HG03565 (cell line): ENCODE measurements around the gene ICE1.
"Not testable (repeated sequence)": the region's sequence is repeated elsewhere in the genome, so short reads cannot be mapped to it uniquely, and the experiment has no call there.

Experiments used
- ATAC-seq: cut with Tn5 transposase; IDR thresholded peaks from one replicate; pipeline ENCODE4 v1.9.1; 2021; ENCODE audit warnings: mild to moderate bottlenecking, moderate library complexity; ENCODE audit not compliant: unreplicated experiment

ICE1 gene

DNA sequence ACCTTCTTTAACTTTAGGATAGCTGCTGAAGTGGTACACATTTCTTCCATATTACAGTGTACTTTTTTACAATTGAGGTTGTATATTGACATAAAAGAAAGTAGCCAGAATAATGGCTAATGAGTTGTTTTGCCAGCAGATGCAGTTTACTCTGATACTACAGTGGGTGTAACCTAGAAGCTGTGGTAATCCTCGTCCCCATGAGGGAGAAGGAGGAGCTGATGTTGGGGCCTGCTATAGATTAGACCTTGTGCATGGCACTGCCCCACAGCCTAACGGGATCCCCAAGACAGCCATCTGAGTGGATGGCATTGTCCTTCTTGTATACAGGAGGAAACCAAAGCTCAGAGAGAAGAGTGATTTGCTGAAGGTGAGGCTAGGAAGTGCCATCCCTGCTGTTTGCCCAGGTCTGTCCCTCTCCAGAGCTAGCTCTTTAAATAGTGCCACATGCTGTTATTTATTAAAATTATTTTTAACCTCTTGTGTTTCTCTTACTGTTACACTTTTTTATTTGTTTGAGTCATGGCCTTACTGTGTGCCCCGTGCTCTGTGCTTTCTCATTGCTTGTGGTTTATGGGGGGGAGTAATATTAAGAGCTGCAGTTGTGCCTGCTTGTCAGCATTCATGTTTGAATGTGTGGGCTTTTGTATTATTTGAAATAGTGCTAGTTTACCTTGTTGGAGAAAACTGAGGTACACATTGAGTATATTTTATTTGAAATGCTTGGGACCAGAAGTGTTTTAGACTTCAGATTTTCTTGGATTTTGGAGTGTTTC lies 65.3 kb downstream of the ICE1 start:
- no peak for ATAC-seq

GRCh38 chr5:5490774-5491347 lies 68.4 kb downstream of the ICE1 start:
- no peak for ATAC-seq

DNA sequence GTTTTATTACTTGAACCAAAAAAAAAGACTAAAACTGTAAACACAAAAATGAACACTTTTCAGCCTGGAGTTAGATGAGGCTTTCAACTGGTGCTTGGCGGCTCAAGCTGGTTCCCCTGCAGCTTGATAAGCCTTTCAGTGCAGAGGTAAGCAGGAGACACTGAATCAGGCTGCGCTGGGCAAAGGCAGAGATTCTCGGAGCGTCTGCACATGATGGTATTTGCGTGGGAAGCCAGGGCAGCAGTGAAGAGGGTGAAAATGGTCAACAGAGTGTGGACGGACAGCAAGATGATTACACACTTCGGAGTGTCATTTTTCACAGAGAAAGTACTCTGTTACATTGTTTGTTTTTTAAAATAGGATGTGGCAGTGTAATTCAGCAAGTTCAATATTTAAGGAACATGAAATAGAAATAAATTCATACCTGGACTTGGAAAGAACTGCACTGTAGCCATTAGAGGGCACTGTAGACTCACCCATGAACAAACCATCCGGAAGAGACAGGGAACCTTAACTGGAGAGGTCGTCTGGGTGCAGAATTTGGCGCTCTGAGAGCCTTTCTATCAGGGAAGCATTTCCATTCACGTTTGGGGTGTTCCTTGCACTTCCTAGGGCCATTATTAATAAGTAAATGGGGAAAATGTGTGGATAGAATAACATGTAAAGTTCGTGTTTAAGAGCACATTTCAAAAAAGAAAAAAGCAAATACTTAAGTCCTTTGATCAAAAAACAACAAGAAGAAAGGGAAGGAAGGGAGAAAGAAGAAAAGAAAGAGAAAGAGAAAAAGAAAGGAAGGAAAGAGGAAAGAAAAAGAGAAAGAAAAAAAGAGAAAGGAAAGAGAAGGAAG lies 69.8 kb downstream of the ICE1 start:
- ATAC-seq = peak; percentile 45

GRCh38 chr5:5492934-5493271 lies 70.4 kb downstream of the ICE1 start:
- not testable (repeated sequence) for ATAC-seq

DNA sequence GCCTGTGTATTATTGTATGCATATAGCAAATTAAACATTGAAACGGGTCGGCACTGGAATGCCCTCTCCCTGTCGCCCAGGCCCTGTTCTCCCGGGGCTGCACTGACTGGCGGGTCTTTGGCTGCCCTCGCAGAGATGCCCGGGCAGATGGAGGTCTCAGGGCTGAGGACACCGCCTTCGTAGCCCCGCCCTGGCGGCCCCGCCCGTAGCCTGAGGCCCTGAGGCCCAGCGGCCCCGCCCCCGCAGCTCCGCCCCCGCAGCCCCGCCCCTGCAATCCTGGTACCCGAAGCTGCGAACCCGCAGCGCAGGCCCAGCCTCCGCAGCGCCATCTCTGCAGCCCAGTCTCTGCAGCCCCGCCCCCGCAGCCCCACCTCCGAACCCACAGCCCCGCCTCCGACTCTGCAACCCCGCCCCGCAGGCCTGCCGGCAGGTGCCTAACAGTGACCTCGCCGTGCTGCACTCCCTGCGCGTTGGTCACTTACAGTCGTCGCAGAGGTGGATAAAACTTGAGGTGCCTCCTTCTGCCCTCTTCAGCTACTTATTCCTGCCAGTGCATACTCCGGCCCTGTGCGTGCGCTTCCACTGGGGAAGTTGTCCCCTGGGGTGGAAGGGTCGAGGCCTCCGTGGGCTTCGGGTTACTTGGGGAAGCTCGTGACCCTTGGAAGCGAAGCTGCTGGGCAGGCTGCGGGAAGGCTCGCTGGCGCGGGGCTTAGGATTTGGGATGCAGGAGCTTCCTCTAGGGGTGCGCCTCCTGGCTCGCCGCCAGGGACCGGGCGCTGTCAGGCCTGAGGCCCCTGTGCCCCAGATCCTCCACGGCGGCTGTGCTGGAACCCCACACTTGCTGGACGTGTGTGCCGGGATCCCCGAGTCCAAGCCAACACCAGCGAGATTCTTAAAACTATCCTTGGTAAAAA lies 72.3 kb downstream of the ICE1 start:
- ATAC-seq = peak; percentile 42

GRCh38 chr5:5497152-5497788 lies 74.8 kb downstream of the ICE1 start:
- ATAC-seq = peak; percentile 42

DNA sequence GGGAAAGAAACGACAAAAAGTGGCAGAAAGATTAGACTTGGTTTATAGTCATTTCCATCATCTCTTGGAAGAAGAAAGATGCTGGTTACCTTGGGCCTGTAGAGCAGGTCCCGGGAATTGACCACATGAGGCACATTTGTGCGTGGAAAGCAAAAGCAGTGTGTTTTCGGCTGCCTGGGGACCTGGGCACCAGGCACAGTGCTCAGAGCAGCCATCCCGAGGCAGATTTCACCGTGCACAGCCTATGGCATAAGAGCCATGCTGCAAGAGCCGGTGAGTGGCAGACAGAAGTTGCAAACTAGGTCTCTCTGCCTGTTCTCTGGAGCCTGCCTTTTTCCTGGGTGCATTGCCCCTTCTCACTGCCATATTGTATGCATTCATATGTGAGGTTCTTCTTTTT lies 77.0 kb downstream of the ICE1 start:
- ATAC-seq = no peak

DNA sequence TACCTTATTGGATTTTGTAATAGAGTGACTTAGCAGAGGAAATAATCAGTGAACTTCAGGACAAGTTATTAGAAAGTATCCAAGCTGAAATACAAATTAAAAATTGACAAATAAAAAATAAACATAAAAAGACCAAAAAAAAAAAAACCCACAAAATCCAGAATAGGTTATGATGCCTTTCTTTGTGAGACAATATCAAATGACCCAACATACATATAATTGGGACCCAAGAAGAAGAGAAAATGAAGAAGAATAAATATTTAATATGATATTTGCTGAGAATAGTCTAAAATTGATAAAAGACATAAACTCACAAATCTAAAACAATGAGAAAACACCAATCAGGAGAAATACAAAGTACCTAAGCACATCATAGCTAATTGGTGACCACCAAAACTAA lies 81.8 kb downstream of the ICE1 start:
- no peak for ATAC-seq

DNA sequence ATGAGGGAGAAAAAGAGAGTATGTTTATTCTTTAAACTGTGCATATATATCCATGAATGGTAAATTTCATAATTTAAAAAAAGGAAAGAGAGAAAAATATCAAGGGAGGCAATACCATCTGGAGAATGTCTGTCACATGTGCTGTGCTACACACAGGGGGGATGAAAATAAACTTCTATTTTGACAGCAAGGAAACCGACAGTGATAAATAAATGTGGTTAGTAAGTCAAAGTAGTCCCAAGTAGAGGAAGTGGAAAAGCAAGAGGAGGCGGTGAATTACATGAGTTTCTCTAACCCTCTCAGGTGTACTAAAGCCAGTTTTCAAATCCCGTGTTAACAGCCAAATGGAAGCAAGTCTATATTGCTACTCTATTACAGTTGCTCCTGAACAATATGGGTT lies 83.3 kb downstream of the ICE1 start:
- no peak for ATAC-seq

GRCh38 chr5:5508391-5508790 lies 85.9 kb downstream of the ICE1 start:
- ATAC-seq = no peak

GRCh38 chr5:5511904-5512416 lies 89.5 kb downstream of the ICE1 start:
- no peak for ATAC-seq

DNA sequence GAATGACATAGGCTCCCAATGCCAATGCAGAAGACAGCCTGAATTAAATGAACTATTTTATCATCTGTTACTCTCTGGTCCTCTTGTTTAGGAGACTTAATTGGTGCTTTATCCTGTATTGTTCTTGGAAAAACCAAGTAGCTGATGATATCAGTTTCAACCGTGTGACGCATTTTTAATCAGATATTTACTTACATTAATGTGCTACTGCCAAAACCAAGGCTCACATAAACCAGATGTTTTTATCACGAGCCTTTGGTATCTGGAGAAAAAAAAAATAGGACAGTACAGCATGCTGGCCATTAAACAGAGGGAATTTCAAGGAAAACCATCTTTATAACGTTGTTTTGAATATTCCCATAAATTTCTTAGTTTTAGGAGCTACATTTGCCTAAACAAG lies 90.1 kb downstream of the ICE1 start:
- ATAC-seq = no peak

DNA sequence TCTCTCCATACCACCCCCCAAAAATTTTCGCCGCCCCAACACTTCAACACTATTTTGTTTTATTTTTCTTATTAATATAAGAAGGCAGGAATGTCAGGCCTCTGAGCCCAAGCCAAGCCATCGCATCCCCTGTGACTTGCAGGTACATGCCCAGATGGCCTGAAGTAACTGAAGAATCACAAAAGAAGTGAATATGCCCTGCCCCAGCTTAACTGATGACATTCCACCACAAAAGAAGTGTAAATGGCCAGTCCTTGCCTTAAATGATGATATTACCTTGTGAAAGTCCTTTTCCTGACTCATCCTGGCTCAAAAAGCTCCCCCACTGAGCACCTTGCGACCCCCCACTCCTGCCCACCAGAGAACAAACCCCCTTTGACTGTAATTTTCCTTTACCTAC lies 98.1 kb downstream of the ICE1 start:
- ATAC-seq = not testable (repeated sequence)

DNA sequence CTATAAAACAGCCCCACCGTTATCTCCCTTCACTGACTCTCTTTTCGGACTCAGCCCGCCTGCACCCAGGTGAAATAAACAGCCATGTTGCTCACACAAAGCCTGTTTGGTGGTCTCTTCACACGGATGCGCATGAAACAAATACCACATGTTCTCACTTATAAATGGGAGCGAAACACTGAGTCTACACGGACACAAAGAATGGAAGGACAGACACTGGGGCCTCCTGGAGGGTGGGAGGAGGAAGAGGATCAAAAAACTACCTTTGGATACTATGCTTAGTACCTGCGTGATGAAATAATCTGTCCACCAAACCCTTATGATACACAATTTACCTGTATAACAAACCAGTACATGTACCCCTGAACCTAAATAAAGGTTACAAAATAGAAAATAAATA lies 98.6 kb downstream of the ICE1 start:
- ATAC-seq = no peak

GRCh38 chr5:5521478-5521877 lies 99.0 kb downstream of the ICE1 start:
- ATAC-seq = no peak

DNA sequence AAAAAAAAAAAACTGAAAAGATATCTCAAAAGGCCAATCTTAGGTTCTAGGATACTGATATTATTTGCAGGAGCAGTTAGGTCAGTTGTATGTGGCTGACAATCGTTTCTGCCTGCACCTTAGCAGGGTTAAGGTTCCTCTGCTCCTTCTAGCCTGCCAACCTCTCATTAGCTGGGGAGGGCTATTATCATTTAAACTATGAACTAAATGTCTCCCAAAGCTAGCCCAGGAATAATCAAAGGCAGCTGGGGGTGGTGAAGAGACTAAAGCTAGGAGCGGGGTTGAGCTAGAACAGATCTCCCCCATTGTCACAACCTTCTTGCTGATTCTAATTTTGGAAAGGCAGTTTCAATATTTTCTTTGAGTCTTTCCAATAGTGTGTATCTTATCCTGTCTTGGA lies 99.9 kb downstream of the ICE1 start:
- ATAC-seq = no peak

GRCh38 chr5:5523066-5523505 lies 100.6 kb downstream of the ICE1 start:
- peak; percentile 91 for ATAC-seq

- no peak for ATAC-seq
Measured at GRCh38 chr5:5524327-5524726, 101.8 kb downstream of the ICE1 start.

GRCh38 chr5:5531371-5531770 lies 108.9 kb downstream of the ICE1 start:
- no peak for ATAC-seq
